Mesenchymal stem cell (in vitro differentiated cells and primary cell): ENCODE measurements around the gene BCAP29.

Experiments
- DNase-seq: peaks from one replicate; pipeline ENCODE4 v3.0.0-alpha.2; 2013
- H2AFZ ChIP-seq: one replicate; pipeline ENCODE4 v1.6.1; 2013; ENCODE audit warnings: low read depth, mild to moderate bottlenecking, control low read depth, inconsistent platforms, low read length, moderate library complexity
- H2AK5ac ChIP-seq: 2 replicates; pipeline ENCODE4 v1.6.1; 2013; ENCODE audit warnings: low read length, moderate library complexity, mild to moderate bottlenecking, inconsistent platforms; ENCODE audit not compliant: severe bottlenecking
- H2BK120ac ChIP-seq: one replicate; pipeline ENCODE4 v1.6.1; 2013; ENCODE audit warnings: low read depth, mild to moderate bottlenecking, inconsistent platforms, low read length, moderate library complexity
- H2BK12ac ChIP-seq, 2 experiments: one replicate each; pipeline ENCODE4 v1.6.1; 2013; ENCODE audit warnings: inconsistent platforms in 2 of 2, low read length in 2 of 2, mild to moderate bottlenecking in 2 of 2, moderate library complexity in 2 of 2, control low read depth in 1 of 2
- H2BK15ac ChIP-seq: one replicate; pipeline ENCODE4 v1.6.1; 2013; ENCODE audit warnings: mild to moderate bottlenecking, low read depth, inconsistent platforms; ENCODE audit not compliant: poor library complexity, severe bottlenecking
- H2BK5ac ChIP-seq: 2 replicates; pipeline ENCODE4 v1.6.1; 2013; ENCODE audit warnings: low read depth, mild to moderate bottlenecking, low read length, control low read depth, inconsistent platforms; ENCODE audit not compliant: poor library complexity, severe bottlenecking
- H3K14ac ChIP-seq, 2 experiments: one replicate each; pipeline ENCODE4 v1.6.1; 2013; ENCODE audit warnings: inconsistent platforms in 2 of 2, low read length in 2 of 2, control low read depth in 1 of 2, mild to moderate bottlenecking in 1 of 2, moderate library complexity in 1 of 2
- H3K18ac ChIP-seq, 2 experiments: one replicate each; pipeline ENCODE4 v1.6.1; 2013; ENCODE audit warnings: inconsistent platforms in 2 of 2, low read length in 2 of 2, control low read depth in 1 of 2, low read depth in 1 of 2, mild to moderate bottlenecking in 1 of 2
- H3K23ac ChIP-seq, 2 experiments: one replicate each; pipeline ENCODE4 v1.6.1; 2013; ENCODE audit warnings: inconsistent platforms in 2 of 2, low read length in 2 of 2, mild to moderate bottlenecking in 2 of 2, moderate library complexity in 2 of 2, control low read depth in 1 of 2
- H3K27ac ChIP-seq: 2 replicates; pipeline ENCODE4 v1.5.1; 2013; ENCODE audit warnings: mild to moderate bottlenecking, moderate library complexity, low read length, control low read depth, inconsistent platforms; ENCODE audit not compliant: poor library complexity, severe bottlenecking
- H3K27me3 ChIP-seq, 2 experiments: 2 replicates each; pipeline versions ENCODE4 v1.6.1 to v1.7.0; 2013; ENCODE audit warnings: low read length in 2 of 2, mild to moderate bottlenecking in 2 of 2, moderate library complexity in 2 of 2, control low read depth in 1 of 2, inconsistent platforms in 1 of 2; ENCODE audit not compliant: control insufficient read depth in 1 of 2, insufficient read depth in 1 of 2
- H3K36me3 ChIP-seq, 2 experiments: 2 replicates each; pipeline versions ENCODE4 v1.6.1 to v1.7.0; 2013; ENCODE audit warnings: low read length in 2 of 2, control low read depth in 1 of 2, inconsistent platforms in 1 of 2, low read depth in 1 of 2, mild to moderate bottlenecking in 1 of 2; ENCODE audit not compliant: insufficient read depth in 2 of 2, control insufficient read depth in 1 of 2
- H3K4ac ChIP-seq, 2 experiments: one replicate each; pipeline ENCODE4 v1.6.1; 2013; ENCODE audit warnings: inconsistent platforms in 2 of 2, low read length in 2 of 2, mild to moderate bottlenecking in 2 of 2, moderate library complexity in 2 of 2, control low read depth in 1 of 2, low read depth in 1 of 2
- H3K4me1 ChIP-seq: 2 replicates; pipeline ENCODE4 v1.6.1; 2013; ENCODE audit warnings: low read depth, low read length, control low read depth; ENCODE audit not compliant: control insufficient read depth, insufficient read depth
- H3K4me2 ChIP-seq: 2 replicates; pipeline ENCODE4 v1.6.1; 2013; ENCODE audit warnings: low read length, mild to moderate bottlenecking, inconsistent platforms; ENCODE audit not compliant: poor library complexity, severe bottlenecking
- H3K4me3 ChIP-seq, 2 experiments: 2 replicates each; pipeline versions ENCODE4 v1.5.1 to v1.7.0; 2013; ENCODE audit warnings: low read length in 2 of 2, mild to moderate bottlenecking in 2 of 2, control low read depth in 1 of 2, low read depth in 1 of 2; ENCODE audit not compliant: insufficient read depth in 1 of 2
- H3K79me1 ChIP-seq: replicated peaks from 2 replicates; pipeline ENCODE4 v1.6.1; 2013; ENCODE audit warnings: mild to moderate bottlenecking, control low read depth, low read length, inconsistent platforms; ENCODE audit not compliant: poor library complexity, severe bottlenecking
- H3K9ac ChIP-seq: 2 replicates; pipeline ENCODE4 v1.7.0; 2013; ENCODE audit warnings: mild to moderate bottlenecking, low read length, moderate library complexity
- H3K9me3 ChIP-seq: 2 replicates; pipeline ENCODE4 v1.7.0; 2013; ENCODE audit warnings: mild to moderate bottlenecking, low read length; ENCODE audit not compliant: control insufficient read depth
- H4K8ac ChIP-seq: one replicate; pipeline ENCODE4 v1.6.1; 2013; ENCODE audit warnings: inconsistent platforms, mild to moderate bottlenecking, low read length, moderate library complexity
- H4K91ac ChIP-seq: one replicate; pipeline ENCODE4 v1.6.1; 2013; ENCODE audit warnings: mild to moderate bottlenecking, low read length, inconsistent platforms
- WGBS: methylation state at CpG from one replicate; pipeline ENCODE4 v1.1.7; 2013; ENCODE audit warnings: mixed read lengths; 5-methylcytosine and 5-hydroxymethylcytosine counted together

The BCAP29 gene

GRCh38 chr7:107584716-107585115, 4.7 kb downstream of the BCAP29 start:
- Histone ChIP-seq H3K27me3 (no peaks in the 10 kb centered on the region), H2AK5ac (no peak overlapping the region), H3K14ac (no peak overlapping the region), H2BK15ac (no peak overlapping the region), H2BK5ac (no peak overlapping the region), H2BK120ac (no peak overlapping the region), H3K4me1 (no peaks in the 10 kb centered on the region), H3K4me2 (no peak overlapping the region), H2BK12ac (no peak overlapping the region), H3K27ac (no peak overlapping the region), H3K4me3 (no peak overlapping the region), H3K9me3 (no peaks in the 10 kb centered on the region), H3K18ac (no peak overlapping the region), H3K9ac (no peak overlapping the region), H3K36me3 (peaks cover 10 to 50% of the 10 kb centered on the region in 2 experiments), H2AFZ (no peak overlapping the region), H4K8ac (no peak overlapping the region), H4K91ac (no peak overlapping the region), H3K23ac (no peak overlapping the region), H3K79me1 (peaks cover 23% of the 10 kb centered on the region), H3K4ac (no peak overlapping the region)
- WGBS, result 100% methylated on average over 1 of the region's 2 CpGs
- no peak for DNase-seq

GRCh38 chr7:107588529-107589130, 8.6 kb downstream of the BCAP29 start:
- no peak overlapping the region for H2BK12ac ChIP-seq
- no peaks in the 10 kb centered on the region for H3K27me3 ChIP-seq
- H3K27ac ChIP-seq, result no peak overlapping the region
- no peak overlapping the region for H2BK5ac ChIP-seq
- H4K91ac ChIP-seq, result no peak overlapping the region
- no peak overlapping the region for H3K9ac ChIP-seq
- 100% methylated on average over 2 of the region's 5 CpGs for WGBS
- H3K79me1 ChIP-seq, result peaks cover 22% of the 10 kb centered on the region
- H4K8ac ChIP-seq, result no peak overlapping the region
- peaks cover 10 to 46% of the 10 kb centered on the region in 2 experiments for H3K36me3 ChIP-seq
- H2BK120ac ChIP-seq, result no peak overlapping the region
- no peak overlapping the region for H3K4me2 ChIP-seq
- no peak overlapping the region for H2BK15ac ChIP-seq
- no peak overlapping the region for H3K23ac ChIP-seq
- no peak overlapping the region for H2AK5ac ChIP-seq
- H3K4ac ChIP-seq, result no peak overlapping the region
- no peak overlapping the region for H3K4me3 ChIP-seq
- H2AFZ ChIP-seq, result no peak overlapping the region
- H3K14ac ChIP-seq, result no peak overlapping the region
- no peak overlapping the region for H3K18ac ChIP-seq
- no peak for DNase-seq
- H3K4me1 ChIP-seq, result no peaks in the 10 kb centered on the region
- H3K9me3 ChIP-seq, result no peaks in the 10 kb centered on the region

GRCh38 chr7:107591421-107591820, 11.4 kb downstream of the BCAP29 start:
- peaks cover 12% of the 10 kb centered on the region for H3K79me1 ChIP-seq
- no peak overlapping the region for H4K91ac ChIP-seq
- H3K9me3 ChIP-seq, result no peaks in the 10 kb centered on the region
- H2BK120ac ChIP-seq, result no peak overlapping the region
- no peak for DNase-seq
- H3K4me1 ChIP-seq, result no peaks in the 10 kb centered on the region
- no peak overlapping the region for H3K9ac ChIP-seq
- no peaks in the 10 kb centered on the region for H3K27me3 ChIP-seq
- no peak overlapping the region for H3K27ac ChIP-seq
- no peak overlapping the region for H3K14ac ChIP-seq
- H3K23ac ChIP-seq, result no peak overlapping the region
- H2AK5ac ChIP-seq, result no peak overlapping the region
- H2BK12ac ChIP-seq, result no peak overlapping the region
- H2BK5ac ChIP-seq, result no peak overlapping the region
- no peak overlapping the region for H2BK15ac ChIP-seq
- 95% methylated on average over 3 of the region's 3 CpGs for WGBS
- H3K18ac ChIP-seq, result no peak overlapping the region
- no peak overlapping the region for H2AFZ ChIP-seq
- H3K36me3 ChIP-seq, result peaks cover 11 to 34% of the 10 kb centered on the region in 2 experiments
- no peak overlapping the region for H3K4me2 ChIP-seq
- H3K4ac ChIP-seq, result no peak overlapping the region
- H4K8ac ChIP-seq, result no peak overlapping the region
- H3K4me3 ChIP-seq, result no peak overlapping the region

GRCh38 chr7:107592361-107593024, 12.4 kb downstream of the BCAP29 start:
- Histone ChIP-seq H2BK15ac (no peak overlapping the region), H3K4me1 (no peaks in the 10 kb centered on the region), H2BK120ac (no peak overlapping the region), H3K14ac (no peak overlapping the region), H4K8ac (no peak overlapping the region), H3K79me1 (peaks cover 8% of the 10 kb centered on the region), H4K91ac (no peak overlapping the region), H2AFZ (no peak overlapping the region), H3K18ac (no peak overlapping the region), H3K36me3 (peaks cover 8 to 37% of the 10 kb centered on the region in 2 experiments), H3K23ac (no peak overlapping the region), H3K4me2 (no peak overlapping the region), H3K27ac (no peak overlapping the region), H3K9me3 (no peaks in the 10 kb centered on the region), H3K4ac (no peak overlapping the region), H3K27me3 (no peaks in the 10 kb centered on the region), H2BK5ac (no peak overlapping the region), H2BK12ac (no peak overlapping the region), H3K9ac (no peak overlapping the region), H2AK5ac (no peak overlapping the region), H3K4me3 (no peak overlapping the region)
- DNase-seq, result no peak
- WGBS, result 98% methylated on average over 5 of the region's 5 CpGs
